ENCODE measurements around the gene KRTAP9-1.
"Not testable (repeated sequence)": the region's sequence is repeated elsewhere in the genome, so short reads cannot be mapped to it uniquely, and the experiment has no call there.

The KRTAP9-1 gene

GRCh38 chr17:41160190-41160589 lies 29.5 kb upstream of the KRTAP9-1 start:
- not testable (repeated sequence) for H3K27ac ChIP-seq (ENCODE audit: low read length); H3K36me3 ChIP-seq (ENCODE audit: control insufficient read depth, low read depth, low read length); H3K9ac ChIP-seq (ENCODE audit: low read length); H3K4me1 ChIP-seq (ENCODE audit: control insufficient read depth, low read depth, low read length); H3K27me3 ChIP-seq (ENCODE audit: control insufficient read depth, insufficient read depth, low read length); H3K4me3 ChIP-seq (ENCODE audit: low read length); H3K9me3 ChIP-seq (ENCODE audit: control insufficient read depth, low read depth, low read length)

GRCh38 chr17:41160648-41161047 lies 29.0 kb upstream of the KRTAP9-1 start, which contains the start of gene KRTAP4-4:
KRTAP4-4 (minus strand) TSS chr17:41160748; CDS start chr17:41160691, 57 bp downstream.
- Histone ChIP-seq H3K36me3 (ENCODE audit: control insufficient read depth, low read depth, low read length) (no peaks in the 10 kb centered on the region), H3K9me3 (ENCODE audit: control insufficient read depth, low read depth, low read length) (no peaks in the 10 kb centered on the region), H3K4me3 (ENCODE audit: low read length) (no peak within 1 kb of the TSS), H3K9ac (ENCODE audit: low read length) (no peak within 1 kb of the TSS), H3K4me1 (ENCODE audit: control insufficient read depth, low read depth, low read length) (no peaks in the 10 kb centered on the region), H3K27me3 (ENCODE audit: control insufficient read depth, insufficient read depth, low read length) (no peaks in the 10 kb centered on the region), H3K27ac (ENCODE audit: low read length) (no peak within 1 kb of the TSS)

- Histone ChIP-seq H3K27ac (ENCODE audit: low read length) (no peak overlapping the region), H3K4me3 (ENCODE audit: low read length) (no peak overlapping the region), H3K9me3 (ENCODE audit: control insufficient read depth, low read depth, low read length) (no peaks in the 10 kb centered on the region), H3K27me3 (ENCODE audit: control insufficient read depth, insufficient read depth, low read length) (no peaks in the 10 kb centered on the region), H3K4me1 (ENCODE audit: control insufficient read depth, low read depth, low read length) (no peaks in the 10 kb centered on the region), H3K9ac (ENCODE audit: low read length) (no peak overlapping the region), H3K36me3 (ENCODE audit: control insufficient read depth, low read depth, low read length) (no peaks in the 10 kb centered on the region)
Measured at GRCh38 chr17:41163828-41164227, 25.9 kb upstream of the KRTAP9-1 start.

GRCh38 chr17:41167561-41167960 lies 22.1 kb upstream of the KRTAP9-1 start:
- Histone ChIP-seq H3K27ac (ENCODE audit: low read length) (no peak overlapping the region), H3K27me3 (ENCODE audit: control insufficient read depth, insufficient read depth, low read length) (no peaks in the 10 kb centered on the region), H3K9ac (ENCODE audit: low read length) (no peak overlapping the region)

GRCh38 chr17:41168121-41168520 lies 21.6 kb upstream of the KRTAP9-1 start, which contains the start of gene KRTAP4-3:
KRTAP4-3 (minus strand) TSS chr17:41168221; CDS start chr17:41168172, 49 bp downstream.
- no peaks in the 10 kb centered on the region for H3K9me3 ChIP-seq (ENCODE audit: control insufficient read depth, low read depth, low read length)
- no peak within 1 kb of the TSS for H3K27ac ChIP-seq (ENCODE audit: low read length)
- H3K9ac ChIP-seq (ENCODE audit: low read length), result no peak within 1 kb of the TSS
- H3K36me3 ChIP-seq (ENCODE audit: control insufficient read depth, low read depth, low read length), result no peaks in the 10 kb centered on the region
- H3K4me3 ChIP-seq (ENCODE audit: low read length), result no peak within 1 kb of the TSS
- H3K27me3 ChIP-seq (ENCODE audit: control insufficient read depth, insufficient read depth, low read length), result no peaks in the 10 kb centered on the region
- H3K4me1 ChIP-seq (ENCODE audit: control insufficient read depth, low read depth, low read length), result no peaks in the 10 kb centered on the region

More at GRCh38 chr17:41167561-41167960, 22.1 kb upstream of the KRTAP9-1 start:
- Histone ChIP-seq H3K9me3 (ENCODE audit: control insufficient read depth, low read depth, low read length) (no peaks in the 10 kb centered on the region), H3K4me1 (ENCODE audit: control insufficient read depth, low read depth, low read length) (no peaks in the 10 kb centered on the region), H3K4me3 (ENCODE audit: low read length) (no peak overlapping the region), H3K36me3 (ENCODE audit: control insufficient read depth, low read depth, low read length) (no peaks in the 10 kb centered on the region)

GRCh38 chr17:41171886-41172285 lies 17.8 kb upstream of the KRTAP9-1 start:
- Histone ChIP-seq H3K27ac (ENCODE audit: low read length) (no peak overlapping the region), H3K4me1 (ENCODE audit: control insufficient read depth, low read depth, low read length) (no peaks in the 10 kb centered on the region), H3K4me3 (ENCODE audit: low read length) (no peak overlapping the region), H3K9ac (ENCODE audit: low read length) (no peak overlapping the region), H3K36me3 (ENCODE audit: control insufficient read depth, low read depth, low read length) (no peaks in the 10 kb centered on the region), H3K27me3 (ENCODE audit: control insufficient read depth, insufficient read depth, low read length) (no peaks in the 10 kb centered on the region), H3K9me3 (ENCODE audit: control insufficient read depth, low read depth, low read length) (no peaks in the 10 kb centered on the region)

- H3K36me3 ChIP-seq (ENCODE audit: control insufficient read depth, low read depth, low read length), result no peaks in the 10 kb centered on the region
- no peaks in the 10 kb centered on the region for H3K27me3 ChIP-seq (ENCODE audit: control insufficient read depth, insufficient read depth, low read length)
- H3K4me1 ChIP-seq (ENCODE audit: control insufficient read depth, low read depth, low read length), result no peaks in the 10 kb centered on the region
Measured at GRCh38 chr17:41176744-41177387, 12.8 kb upstream of the KRTAP9-1 start.

GRCh38 chr17:41177727-41178271 lies 11.9 kb upstream of the KRTAP9-1 start, which contains the start of gene KRTAP4-2:
KRTAP4-2 (minus strand) TSS chr17:41178221; CDS start chr17:41178164, 57 bp downstream.
- no peaks in the 10 kb centered on the region for H3K9me3 ChIP-seq (ENCODE audit: control insufficient read depth, low read depth, low read length)
- H3K4me1 ChIP-seq (ENCODE audit: control insufficient read depth, low read depth, low read length), result no peaks in the 10 kb centered on the region
- H3K9ac ChIP-seq (ENCODE audit: low read length), result no peak within 1 kb of the TSS
- no peaks in the 10 kb centered on the region for H3K36me3 ChIP-seq (ENCODE audit: control insufficient read depth, low read depth, low read length)
- H3K27me3 ChIP-seq (ENCODE audit: control insufficient read depth, insufficient read depth, low read length), result no peaks in the 10 kb centered on the region
- H3K4me3 ChIP-seq (ENCODE audit: low read length), result no peak within 1 kb of the TSS
- no peak within 1 kb of the TSS for H3K27ac ChIP-seq (ENCODE audit: low read length)

More at GRCh38 chr17:41176744-41177387, 12.8 kb upstream of the KRTAP9-1 start:
- H3K9ac ChIP-seq (ENCODE audit: low read length), result no peak overlapping the region
- no peak overlapping the region for H3K4me3 ChIP-seq (ENCODE audit: low read length)
- H3K9me3 ChIP-seq (ENCODE audit: control insufficient read depth, low read depth, low read length), result no peaks in the 10 kb centered on the region
- no peak overlapping the region for H3K27ac ChIP-seq (ENCODE audit: low read length)

GRCh38 chr17:41178341-41178740 lies 11.3 kb upstream of the KRTAP9-1 start:
- Histone ChIP-seq H3K27ac (ENCODE audit: low read length) (no peak overlapping the region), H3K4me3 (ENCODE audit: low read length) (no peak overlapping the region), H3K9me3 (ENCODE audit: control insufficient read depth, low read depth, low read length) (no peaks in the 10 kb centered on the region), H3K36me3 (ENCODE audit: control insufficient read depth, low read depth, low read length) (no peaks in the 10 kb centered on the region), H3K9ac (ENCODE audit: low read length) (no peak overlapping the region), H3K4me1 (ENCODE audit: control insufficient read depth, low read depth, low read length) (no peaks in the 10 kb centered on the region), H3K27me3 (ENCODE audit: control insufficient read depth, insufficient read depth, low read length) (no peaks in the 10 kb centered on the region)

GRCh38 chr17:41178843-41179616 lies 10.7 kb upstream of the KRTAP9-1 start:
- Histone ChIP-seq H3K27me3 (ENCODE audit: control insufficient read depth, insufficient read depth, low read length) (no peaks in the 10 kb centered on the region), H3K4me3 (ENCODE audit: low read length) (no peak overlapping the region)

GRCh38 chr17:41184480-41184961 lies 5.2 kb upstream of the KRTAP9-1 start, which contains the start of gene KRTAP4-1:
KRTAP4-1 (minus strand) TSS chr17:41184911; CDS start chr17:41184854, 57 bp downstream.
- H3K27ac ChIP-seq (ENCODE audit: low read length), result no peak within 1 kb of the TSS
- no peak within 1 kb of the TSS for H3K9ac ChIP-seq (ENCODE audit: low read length)
- no peaks in the 10 kb centered on the region for H3K36me3 ChIP-seq (ENCODE audit: control insufficient read depth, low read depth, low read length)
- no peaks in the 10 kb centered on the region for H3K27me3 ChIP-seq (ENCODE audit: control insufficient read depth, insufficient read depth, low read length)
- no peaks in the 10 kb centered on the region for H3K9me3 ChIP-seq (ENCODE audit: control insufficient read depth, low read depth, low read length)
- H3K4me1 ChIP-seq (ENCODE audit: control insufficient read depth, low read depth, low read length), result no peaks in the 10 kb centered on the region
- no peak within 1 kb of the TSS for H3K4me3 ChIP-seq (ENCODE audit: low read length)

More at GRCh38 chr17:41178843-41179616, 10.7 kb upstream of the KRTAP9-1 start:
- H3K4me1 ChIP-seq (ENCODE audit: control insufficient read depth, low read depth, low read length), result no peaks in the 10 kb centered on the region
- no peaks in the 10 kb centered on the region for H3K36me3 ChIP-seq (ENCODE audit: control insufficient read depth, low read depth, low read length)
- H3K27ac ChIP-seq (ENCODE audit: low read length), result no peak overlapping the region
- no peaks in the 10 kb centered on the region for H3K9me3 ChIP-seq (ENCODE audit: control insufficient read depth, low read depth, low read length)
- no peak overlapping the region for H3K9ac ChIP-seq (ENCODE audit: low read length)
